B cell (primary cell): Measurements from ENCODE around the gene EGFL8.

Experiments used
- EZH2 ChIP-seq: IDR thresholded peaks from 2 replicates; pipeline ENCODE4 v1.6.1; 2012; ENCODE audit warnings: borderline replicate concordance, low read depth, mild to moderate bottlenecking, moderate library complexity, low read length; ENCODE audit not compliant: insufficient read depth, poor library complexity, severe bottlenecking
- TF ChIP-seq, protein P1 (sequence below): fragments of 200-600 bp; IDR thresholded peaks from one replicate; pipeline ENCODE4 v1.8.0; 2022; ENCODE audit warnings: antibody characterized with exemption, mild to moderate bottlenecking

DNA sequence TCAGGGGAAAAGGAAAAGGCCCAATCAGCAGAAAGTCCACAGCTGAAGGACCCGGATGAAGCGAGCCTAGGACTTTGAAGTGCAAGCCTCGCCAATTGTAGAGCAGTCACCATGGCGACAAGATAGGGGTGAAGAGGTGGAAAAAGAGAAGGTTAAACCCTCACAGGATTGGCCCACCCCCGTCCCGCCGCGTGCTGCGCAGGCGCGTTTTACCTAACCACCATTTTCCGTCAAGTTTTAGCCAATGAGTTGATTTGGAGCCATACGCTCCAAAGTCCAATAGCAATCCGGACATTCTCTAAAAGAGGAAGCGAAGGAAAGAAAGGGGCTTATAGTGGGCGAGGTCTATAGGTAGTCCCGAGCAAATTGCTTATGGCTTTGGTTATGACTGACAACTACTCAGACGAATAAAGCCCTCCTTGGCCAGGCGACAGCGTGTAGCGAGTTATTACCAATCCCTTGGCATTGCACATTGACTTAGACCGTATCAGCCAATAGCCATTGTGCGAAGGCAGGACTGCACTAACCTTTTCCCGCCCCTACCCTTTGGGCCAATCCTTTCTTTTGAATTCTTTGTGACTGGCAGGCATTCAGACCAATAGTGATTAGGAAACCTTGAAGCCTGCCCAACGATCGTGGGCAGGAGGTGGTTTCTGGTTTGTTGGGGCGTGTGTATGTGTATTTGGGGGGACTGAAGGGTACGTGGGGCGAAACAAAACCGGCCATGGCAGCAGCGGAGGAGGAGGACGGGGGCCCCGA, 13.6 kb downstream of the EGFL8 start, which contains the start of gene RNF5:
- no peak for TF ChIP-seq EZH2
- TF ChIP-seq, protein P1, sequence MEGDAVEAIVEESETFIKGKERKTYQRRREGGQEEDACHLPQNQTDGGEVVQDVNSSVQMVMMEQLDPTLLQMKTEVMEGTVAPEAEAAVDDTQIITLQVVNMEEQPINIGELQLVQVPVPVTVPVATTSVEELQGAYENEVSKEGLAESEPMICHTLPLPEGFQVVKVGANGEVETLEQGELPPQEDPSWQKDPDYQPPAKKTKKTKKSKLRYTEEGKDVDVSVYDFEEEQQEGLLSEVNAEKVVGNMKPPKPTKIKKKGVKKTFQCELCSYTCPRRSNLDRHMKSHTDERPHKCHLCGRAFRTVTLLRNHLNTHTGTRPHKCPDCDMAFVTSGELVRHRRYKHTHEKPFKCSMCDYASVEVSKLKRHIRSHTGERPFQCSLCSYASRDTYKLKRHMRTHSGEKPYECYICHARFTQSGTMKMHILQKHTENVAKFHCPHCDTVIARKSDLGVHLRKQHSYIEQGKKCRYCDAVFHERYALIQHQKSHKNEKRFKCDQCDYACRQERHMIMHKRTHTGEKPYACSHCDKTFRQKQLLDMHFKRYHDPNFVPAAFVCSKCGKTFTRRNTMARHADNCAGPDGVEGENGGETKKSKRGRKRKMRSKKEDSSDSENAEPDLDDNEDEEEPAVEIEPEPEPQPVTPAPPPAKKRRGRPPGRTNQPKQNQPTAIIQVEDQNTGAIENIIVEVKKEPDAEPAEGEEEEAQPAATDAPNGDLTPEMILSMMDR, result no peak
